Vagina (tissue), 2 donors: ENCODE data around the gene TTLL6. TPM values are rescaled to one million over a fixed set of nuclear protein-coding genes. Genes with fewer than 3 reads are reported as not detected.
A peak's percentile ranks its signal among the peaks of the same experiment; 100 is the strongest.

Source experiments
- DNase-seq, 2 donors: peaks; one replicate each; pipeline ENCODE4 v3.0.0-alpha.2; 2017; ENCODE audit errors: extremely low spot score in 2 of 2
- H3K27ac ChIP-seq: fragments of 200-600 bp; sonication (generic); one replicate; pipeline ENCODE4 v1.5.1; 2019
- H3K27me3 ChIP-seq: fragments of 200-600 bp; sonication (generic); one replicate; pipeline ENCODE4 v1.5.1; 2019
- H3K36me3 ChIP-seq, 2 donors: fragments of 200-600 bp; sonication (generic); one replicate each; pipeline ENCODE4 v1.5.1; 2017 to 2019
- H3K4me1 ChIP-seq: fragments of 200-600 bp; sonication (generic); one replicate; pipeline ENCODE4 v1.5.1; 2019
- H3K4me3 ChIP-seq, 2 donors: fragments of 200-600 bp; sonication (generic); 1 replicate in 1 of 2; 2 replicates in 1 of 2; pipeline ENCODE4 v1.5.1; 2016 to 2019
- H3K9me3 ChIP-seq: fragments of 200-600 bp; sonication (generic); one replicate; pipeline ENCODE4 v1.5.1; 2019
- CTCF ChIP-seq, 3 experiments: fragments of 450-650 bp in 2 of 3; fragments of 200-600 bp in 1 of 3; sonication (generic) in 1 of 3; IDR thresholded peaks; one replicate each; pipeline ENCODE4 v1.5.1; 2017 to 2019; ENCODE audit warnings: antibody characterized with exemption in 3 of 3, mild to moderate bottlenecking in 2 of 3, moderate library complexity in 2 of 3
- POLR2A ChIP-seq, 2 donors: fragments of 450-650 bp; IDR thresholded peaks; one replicate each; pipeline ENCODE4 v1.6.1; 2017; ENCODE audit warnings: antibody characterized with exemption in 2 of 2, mild to moderate bottlenecking in 2 of 2, moderate library complexity in 2 of 2
- POLR2AphosphoS5 ChIP-seq, 2 donors: sonication (generic); formaldehyde crosslinking; IDR thresholded peaks; one replicate each; pipeline ENCODE4 v1.9.0; 2017; ENCODE audit warnings: antibody characterized with exemption in 2 of 2, mild to moderate bottlenecking in 2 of 2, low read depth in 1 of 2; ENCODE audit not compliant: insufficient read depth in 1 of 2
- intact Hi-C: fragments of 100-400 bp; cut with DNase I; formaldehyde crosslinking; loops from one replicate; pipeline ENCODE4 v1.15.1; 2023
- total RNA-seq: library from RNA; depleted of rRNA; stranded (reverse); fragments of >200 nt; gene quantifications from one replicate; pipeline ENCODE4 v1.2.3, GENCODE V29; 2016

TTLL6 gene
- total RNA-seq, 1 donor from 2014 or later, result 0.49 TPM

- intact Hi-C loops, result loop anchor here (2.0 to 10.0 kb wide), 2 partner anchors 26 to 256 kb away; partner anchors contain the start of genes PRAC1 and PRAC2
- Histone ChIP-seq H3K4me3 (no peak overlapping the region), H3K36me3 (no peaks in the 10 kb centered on the region), H3K27ac (peak overlapping the region; percentile 66), H3K9me3 (no peaks in the 10 kb centered on the region), H3K27me3 (peaks cover 20% of the 10 kb centered on the region), H3K4me1 (peaks cover 46% of the 10 kb centered on the region)
- TF ChIP-seq POLR2AphosphoS5 (IDR thresholded peaks at IDR 0.05; ENCODE audit: insufficient read depth in 1 of 2, low read depth in 1 of 2) (no peak), POLR2A (IDR thresholded peaks at IDR 0.05) (no peak), CTCF (IDR thresholded peaks at IDR 0.05) (no peak)
- DNase-seq, result no peak
Observed at GRCh38 chr17:48748718-48749566, 68.1 kb downstream of the TTLL6 start.

- H3K27ac ChIP-seq, result peak overlapping the region; percentile 72
- H3K4me1 ChIP-seq, result peaks cover 36% of the 10 kb centered on the region
- H3K9me3 ChIP-seq, result no peaks in the 10 kb centered on the region
- TF ChIP-seq POLR2AphosphoS5 (IDR thresholded peaks at IDR 0.05; ENCODE audit: insufficient read depth in 1 of 2, low read depth in 1 of 2) (no peak), POLR2A (IDR thresholded peaks at IDR 0.05) (no peak), CTCF (IDR thresholded peaks at IDR 0.05) (no peak)
- DNase-seq, result no peak
- peaks cover 25% of the 10 kb centered on the region for H3K27me3 ChIP-seq
- peak overlapping the region in 1 of 2 donors; percentile 26 for H3K4me3 ChIP-seq
- H3K36me3 ChIP-seq, result no peaks in the 10 kb centered on the region
- intact Hi-C loops, result loop anchor here (2.0 to 10.0 kb wide), 2 partner anchors 25 to 257 kb away; partner anchors contain the start of genes PRAC1 and PRAC2
Observed at GRCh38 chr17:48747445-48748363, 69.3 kb downstream of the TTLL6 start.

- Histone ChIP-seq H3K4me3 (peak overlapping the region in 1 of 2 donors; percentile 26), H3K9me3 (no peaks in the 10 kb centered on the region), H3K27me3 (peaks cover 25% of the 10 kb centered on the region), H3K27ac (peak overlapping the region; percentile 72), H3K4me1 (peaks cover 36% of the 10 kb centered on the region), H3K36me3 (no peaks in the 10 kb centered on the region)
- DNase-seq, result no peak
- TF ChIP-seq POLR2A (IDR thresholded peaks at IDR 0.05) (no peak), CTCF (IDR thresholded peaks at IDR 0.05) (no peak), POLR2AphosphoS5 (IDR thresholded peaks at IDR 0.05; ENCODE audit: insufficient read depth in 1 of 2, low read depth in 1 of 2) (no peak)
- intact Hi-C loops, result loop anchor here (10.0 kb wide), 1 partner anchor 258 kb away; no protein-coding TSS in a partner anchor
Observed at GRCh38 chr17:48746916-48747444, 70.0 kb downstream of the TTLL6 start.

GRCh38 chr17:48745381-48746275 lies 71.4 kb downstream of the TTLL6 start:
- intact Hi-C loops, result loop anchor here (10.0 kb wide), 1 partner anchor 259 kb away; no protein-coding TSS in a partner anchor

More at GRCh38 chr17:48745381-48746275, 71.4 kb downstream of the TTLL6 start:
- TF ChIP-seq CTCF (IDR thresholded peaks at IDR 0.05), result no peak
- TF ChIP-seq POLR2A (IDR thresholded peaks at IDR 0.05), result no peak
- peak in 1 of 2 donors; percentile 26 for TF ChIP-seq POLR2AphosphoS5 (IDR thresholded peaks at IDR 0.05; ENCODE audit: insufficient read depth in 1 of 2, low read depth in 1 of 2)
- no peaks in the 10 kb centered on the region for H3K9me3 ChIP-seq
- H3K4me1 ChIP-seq, result peaks cover 23% of the 10 kb centered on the region
- H3K27me3 ChIP-seq, result peaks cover 25% of the 10 kb centered on the region
- DNase-seq, result no peak
- peak overlapping the region; percentile 72 for H3K27ac ChIP-seq
- no peaks in the 10 kb centered on the region for H3K36me3 ChIP-seq
- H3K4me3 ChIP-seq, result no peak overlapping the region
